HG02610 (cell line): Measurements from ENCODE around the gene MRPL47.
"Not testable (repeated sequence)": the region's sequence is repeated elsewhere in the genome, so short reads cannot be mapped to it uniquely, and the experiment has no call there.

Experiments
- ATAC-seq: cut with Tn5 transposase; IDR thresholded peaks from one replicate; pipeline ENCODE4 v1.9.1; 2021; ENCODE audit warnings: mild to moderate bottlenecking, moderate library complexity; ENCODE audit not compliant: unreplicated experiment

MRPL47 gene

GRCh38 chr3:179604321-179605078, at the start of gene MRPL47, which contains the start of gene NDUFB5:
MRPL47 (minus strand) TSS chr3:179604638; CDS start chr3:179604624, 14 bp downstream.
NDUFB5 (plus strand) TSS chr3:179604794; CDS start chr3:179604816, 22 bp downstream.
- ATAC-seq = peak; percentile 95

GRCh38 chr3:179653096-179653797, 48.8 kb upstream of the MRPL47 start:
- peak; percentile 66 for ATAC-seq

GRCh38 chr3:179652447-179653095, 48.1 kb upstream of the MRPL47 start, which contains the start of gene USP13:
USP13 (plus strand) TSS chr3:179653040; CDS start chr3:179653226, 186 bp downstream.
- peak; percentile 63 for ATAC-seq

- ATAC-seq = no peak
Observed at GRCh38 chr3:179651687-179652446, 47.4 kb upstream of the MRPL47 start.

GRCh38 chr3:179646177-179646576, 41.7 kb upstream of the MRPL47 start:
- ATAC-seq = no peak

GRCh38 chr3:179643837-179644236, 39.4 kb upstream of the MRPL47 start:
- not testable (repeated sequence) for ATAC-seq

GRCh38 chr3:179642871-179643270, 38.4 kb upstream of the MRPL47 start:
- ATAC-seq = no peak

GRCh38 chr3:179640469-179640868, 36.0 kb upstream of the MRPL47 start:
- no peak for ATAC-seq

GRCh38 chr3:179630753-179631451, 26.5 kb upstream of the MRPL47 start:
- no peak for ATAC-seq

GRCh38 chr3:179624451-179624850, 20.0 kb upstream of the MRPL47 start:
- no peak for ATAC-seq

- no peak for ATAC-seq
Observed at GRCh38 chr3:179622023-179622422, 17.6 kb upstream of the MRPL47 start.

- no peak for ATAC-seq
Observed at GRCh38 chr3:179615458-179616173, 11.2 kb upstream of the MRPL47 start.

GRCh38 chr3:179613807-179614206, 9.4 kb upstream of the MRPL47 start:
- no peak for ATAC-seq

- ATAC-seq = no peak
Observed at GRCh38 chr3:179610066-179610465, 5.6 kb upstream of the MRPL47 start.

GRCh38 chr3:179608931-179609720, 4.7 kb upstream of the MRPL47 start:
- ATAC-seq = peak; percentile 62

GRCh38 chr3:179606534-179607085, 2.2 kb upstream of the MRPL47 start:
- ATAC-seq = no peak

- ATAC-seq = no peak
Observed at GRCh38 chr3:179603831-179604230, 607 bp downstream of the MRPL47 start.

GRCh38 chr3:179603321-179603720, 1.1 kb downstream of the MRPL47 start:
- ATAC-seq = no peak
